DND-41 (cell line): ENCODE data around the gene KRTAP19-8.

ENCODE experiments used
- ATAC-seq: fragments of 200-7000 bp; cut with Tn5 transposase; 3 replicates; pipeline ENCODE4 v1.9.1; 2021; ENCODE audit warnings: low read depth; ENCODE audit not compliant: insufficient read depth
- DNase-seq: peaks from one replicate; pipeline ENCODE4 v3.0.0-alpha.2; 2020
- H2AFZ ChIP-seq: 2 replicates; pipeline ENCODE4 v1.6.0; 2012; ENCODE audit warnings: low read depth, low read length
- H3K27ac ChIP-seq: 2 replicates; pipeline ENCODE4 v1.5.1; 2012; ENCODE audit warnings: low read length, inconsistent platforms
- H3K27me3 ChIP-seq: fragments of 200-600 bp; sonication (generic); 2 replicates; pipeline ENCODE4 v1.6.0; 2012; ENCODE audit warnings: low read length, mild to moderate bottlenecking, inconsistent platforms; ENCODE audit not compliant: insufficient read depth, poor library complexity
- H3K36me3 ChIP-seq: 2 replicates; pipeline ENCODE4 v1.5.1; 2012; ENCODE audit warnings: low read length, inconsistent platforms; ENCODE audit not compliant: insufficient read depth
- H3K4me1 ChIP-seq: 2 replicates; pipeline ENCODE4 v1.5.1; 2012; ENCODE audit warnings: mild to moderate bottlenecking, low read length; ENCODE audit not compliant: insufficient read depth
- H3K4me2 ChIP-seq: 2 replicates; pipeline ENCODE4 v1.6.0; 2012; ENCODE audit warnings: mild to moderate bottlenecking, moderate library complexity, low read length, inconsistent platforms; ENCODE audit not compliant: insufficient read depth
- H3K4me3 ChIP-seq, 2 experiments: fragments of 200-600 bp in 1 of 2; shearing (Covaris generic) in 1 of 2; 2 replicates each; pipeline ENCODE4 v1.5.1; 2012 to 2016; ENCODE audit warnings: inconsistent platforms in 2 of 2, low read length in 2 of 2, mild to moderate bottlenecking in 2 of 2, low read depth in 1 of 2, moderate library complexity in 1 of 2
- H3K79me2 ChIP-seq: 2 replicates; pipeline ENCODE4 v1.6.0; 2012; ENCODE audit warnings: low read length, inconsistent platforms; ENCODE audit not compliant: insufficient read depth
- H3K9ac ChIP-seq: 2 replicates; pipeline ENCODE4 v1.6.0; 2012; ENCODE audit warnings: low read depth, mild to moderate bottlenecking, inconsistent platforms, low read length, moderate library complexity
- H3K9me3 ChIP-seq: 2 replicates; pipeline ENCODE4 v1.5.1; 2012; ENCODE audit warnings: low read length, moderate library complexity, mild to moderate bottlenecking, inconsistent platforms; ENCODE audit not compliant: insufficient read depth, severe bottlenecking
- H4K20me1 ChIP-seq: 2 replicates; pipeline ENCODE4 v1.6.0; 2012; ENCODE audit warnings: low read length; ENCODE audit not compliant: insufficient read depth
- EZH2 ChIP-seq: IDR thresholded peaks from 3 replicates; pipeline ENCODE4 v1.6.1; 2012; ENCODE audit warnings: borderline replicate concordance, low read depth, mild to moderate bottlenecking, moderate library complexity, low read length, inconsistent platforms; ENCODE audit not compliant: severe bottlenecking
- TF ChIP-seq, protein P1 (sequence below): IDR thresholded peaks from 2 replicates; pipeline ENCODE4 v1.5.1; 2012; ENCODE audit warnings: borderline replicate concordance, low read length, moderate library complexity, mild to moderate bottlenecking; ENCODE audit not compliant: poor library complexity, severe bottlenecking; ENCODE audit errors: extremely low read depth

Gene KRTAP19-8

DNA sequence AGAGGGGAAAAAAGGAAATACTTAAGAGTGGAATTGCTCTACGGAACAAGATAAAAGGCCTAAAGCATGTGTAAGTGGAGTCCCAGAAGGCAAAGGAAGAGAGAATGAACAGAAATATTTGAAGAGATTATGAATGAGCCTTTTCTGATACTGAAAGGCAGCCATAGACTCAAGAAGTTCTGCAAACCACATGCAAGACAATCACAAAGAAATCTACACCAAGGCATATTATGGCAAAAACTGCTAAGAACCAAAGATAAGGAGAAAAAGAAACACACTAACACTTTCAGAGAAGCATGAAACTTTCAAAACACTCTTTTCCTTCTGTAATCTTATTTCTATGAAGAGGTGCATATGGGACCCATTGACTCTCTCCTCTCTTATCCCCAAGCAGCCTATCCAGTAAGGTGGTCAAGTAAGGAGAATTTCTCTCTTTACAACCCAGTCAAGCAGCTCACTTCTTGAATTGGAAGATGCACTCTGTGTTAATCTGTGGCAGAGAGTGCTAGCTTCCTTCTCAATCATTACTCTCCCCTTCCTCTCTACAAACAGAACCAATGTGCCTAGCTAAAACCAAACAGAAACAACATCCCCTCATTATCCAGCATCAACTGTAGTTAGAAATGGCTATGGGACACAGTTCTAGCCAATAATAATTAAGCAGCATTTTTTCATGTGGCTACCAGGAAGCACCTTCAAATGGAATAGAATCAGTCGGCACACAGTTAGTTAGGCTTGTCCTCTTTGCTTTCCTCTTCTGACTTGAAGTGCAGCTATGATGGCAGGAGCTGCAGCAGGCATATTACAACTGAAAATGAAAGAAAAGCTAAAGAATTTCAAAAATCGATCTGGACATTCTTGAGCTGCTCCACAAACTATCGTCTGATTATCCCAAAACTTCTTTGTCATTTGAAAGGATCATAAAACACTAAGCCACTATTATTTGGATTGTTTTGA, 25.9 kb downstream of the KRTAP19-8 start:
- Histone ChIP-seq H3K36me3 (no peaks in the 10 kb centered on the region), H3K4me2 (no peak overlapping the region), H3K4me1 (no peaks in the 10 kb centered on the region), H3K4me3 (no peak overlapping the region), H3K27me3 (no peaks in the 10 kb centered on the region), H3K27ac (no peak overlapping the region), H3K79me2 (no peaks in the 10 kb centered on the region), H4K20me1 (no peaks in the 10 kb centered on the region), H2AFZ (no peak overlapping the region), H3K9me3 (no peaks in the 10 kb centered on the region), H3K9ac (no peak overlapping the region)
- no peak for ATAC-seq
- TF ChIP-seq, protein P1, sequence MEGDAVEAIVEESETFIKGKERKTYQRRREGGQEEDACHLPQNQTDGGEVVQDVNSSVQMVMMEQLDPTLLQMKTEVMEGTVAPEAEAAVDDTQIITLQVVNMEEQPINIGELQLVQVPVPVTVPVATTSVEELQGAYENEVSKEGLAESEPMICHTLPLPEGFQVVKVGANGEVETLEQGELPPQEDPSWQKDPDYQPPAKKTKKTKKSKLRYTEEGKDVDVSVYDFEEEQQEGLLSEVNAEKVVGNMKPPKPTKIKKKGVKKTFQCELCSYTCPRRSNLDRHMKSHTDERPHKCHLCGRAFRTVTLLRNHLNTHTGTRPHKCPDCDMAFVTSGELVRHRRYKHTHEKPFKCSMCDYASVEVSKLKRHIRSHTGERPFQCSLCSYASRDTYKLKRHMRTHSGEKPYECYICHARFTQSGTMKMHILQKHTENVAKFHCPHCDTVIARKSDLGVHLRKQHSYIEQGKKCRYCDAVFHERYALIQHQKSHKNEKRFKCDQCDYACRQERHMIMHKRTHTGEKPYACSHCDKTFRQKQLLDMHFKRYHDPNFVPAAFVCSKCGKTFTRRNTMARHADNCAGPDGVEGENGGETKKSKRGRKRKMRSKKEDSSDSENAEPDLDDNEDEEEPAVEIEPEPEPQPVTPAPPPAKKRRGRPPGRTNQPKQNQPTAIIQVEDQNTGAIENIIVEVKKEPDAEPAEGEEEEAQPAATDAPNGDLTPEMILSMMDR: no peak
- no peak for TF ChIP-seq EZH2
- no peak for DNase-seq

DNA sequence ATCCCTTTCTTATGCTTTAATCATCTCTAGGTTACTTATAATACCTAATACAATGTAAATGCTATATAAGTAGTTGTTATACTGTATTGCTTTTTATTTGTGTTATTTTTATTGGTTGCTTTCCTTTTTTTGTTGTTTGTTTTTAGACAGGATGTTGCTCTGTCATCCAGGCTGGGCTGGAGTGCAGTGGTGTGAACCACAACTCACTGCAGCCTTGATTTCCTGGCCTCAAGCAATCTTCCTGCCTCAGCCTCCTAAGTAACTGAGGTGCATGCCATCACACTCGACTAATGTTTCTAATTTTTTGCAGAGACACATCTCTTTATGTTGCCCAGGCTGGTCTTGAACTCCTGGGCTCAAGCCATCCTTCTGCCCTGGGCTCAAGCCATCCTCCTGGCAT, 26.9 kb downstream of the KRTAP19-8 start:
- Histone ChIP-seq H3K4me3 (no peak overlapping the region), H3K4me2 (no peak overlapping the region), H3K27me3 (no peaks in the 10 kb centered on the region), H3K79me2 (no peaks in the 10 kb centered on the region), H3K4me1 (no peaks in the 10 kb centered on the region), H2AFZ (no peak overlapping the region), H3K36me3 (no peaks in the 10 kb centered on the region), H4K20me1 (no peaks in the 10 kb centered on the region), H3K9me3 (no peaks in the 10 kb centered on the region), H3K9ac (no peak overlapping the region), H3K27ac (no peak overlapping the region)
- no peak for DNase-seq
- ATAC-seq: no peak
- TF ChIP-seq, protein P1: no peak
- no peak for TF ChIP-seq EZH2

DNA sequence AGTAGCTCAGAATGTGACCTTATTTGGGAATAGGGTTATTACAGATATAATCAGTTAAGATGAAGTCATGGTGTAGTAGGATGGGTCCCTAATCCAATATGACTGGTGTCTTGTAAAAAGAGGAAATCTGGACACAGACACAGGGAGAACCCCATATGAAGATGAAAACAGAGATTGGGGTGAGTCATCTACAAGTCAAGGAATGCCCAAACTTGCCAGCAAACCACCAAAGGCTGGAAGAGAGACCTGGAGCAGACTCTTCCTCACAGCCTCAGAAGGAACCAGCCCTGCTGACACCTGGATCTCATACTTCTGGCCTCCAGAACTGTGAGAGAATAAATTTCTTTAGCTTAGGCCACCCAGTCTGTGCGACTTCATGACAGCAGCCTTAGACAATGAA, 29.9 kb downstream of the KRTAP19-8 start:
- H2AFZ ChIP-seq: no peak overlapping the region
- H3K4me1 ChIP-seq: no peaks in the 10 kb centered on the region
- TF ChIP-seq, protein P1: no peak
- TF ChIP-seq EZH2: no peak
- no peaks in the 10 kb centered on the region for H3K79me2 ChIP-seq
- DNase-seq (no peak), ATAC-seq (no peak)
- no peaks in the 10 kb centered on the region for H3K9me3 ChIP-seq
- no peak overlapping the region for H3K4me3 ChIP-seq
- H3K9ac ChIP-seq: no peak overlapping the region
- no peak overlapping the region for H3K27ac ChIP-seq
- no peaks in the 10 kb centered on the region for H3K27me3 ChIP-seq
- no peak overlapping the region for H3K4me2 ChIP-seq
- H3K36me3 ChIP-seq: no peaks in the 10 kb centered on the region
- no peaks in the 10 kb centered on the region for H4K20me1 ChIP-seq
